GM19324 (cell line): ENCODE results near the gene THSD4.

Experiments
- ATAC-seq: cut with Tn5 transposase; IDR thresholded peaks from one replicate; pipeline ENCODE4 v1.9.1; 2021; ENCODE audit warnings: mild to moderate bottlenecking, moderate library complexity; ENCODE audit not compliant: unreplicated experiment, low FRiP score

The THSD4 gene

GRCh38 chr15:71278989-71279756 is 163.9 kb downstream of the THSD4 start:
- no peak for ATAC-seq

GRCh38 chr15:71279757-71280141 is 164.5 kb downstream of the THSD4 start:
- ATAC-seq: no peak

DNA sequence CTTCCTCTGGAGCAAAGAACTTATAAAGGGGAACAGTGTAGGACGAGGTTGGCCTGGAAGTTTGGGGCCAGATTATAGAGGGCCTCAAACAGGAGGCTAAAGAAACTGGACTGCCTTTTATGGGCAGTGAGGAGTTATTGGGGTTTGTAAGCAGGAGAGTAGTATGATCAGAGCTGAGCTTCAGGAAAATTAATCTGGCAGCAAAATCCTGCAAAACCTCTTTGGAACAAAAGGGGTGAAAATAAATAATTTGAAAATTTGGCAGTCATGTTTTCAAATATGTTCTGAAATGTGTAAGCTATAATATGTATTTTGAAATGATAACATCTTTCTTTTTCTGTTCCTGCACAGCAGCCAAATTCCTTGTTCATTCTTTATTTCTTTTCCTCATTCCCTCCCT is 164.9 kb downstream of the THSD4 start:
- ATAC-seq: no peak

DNA sequence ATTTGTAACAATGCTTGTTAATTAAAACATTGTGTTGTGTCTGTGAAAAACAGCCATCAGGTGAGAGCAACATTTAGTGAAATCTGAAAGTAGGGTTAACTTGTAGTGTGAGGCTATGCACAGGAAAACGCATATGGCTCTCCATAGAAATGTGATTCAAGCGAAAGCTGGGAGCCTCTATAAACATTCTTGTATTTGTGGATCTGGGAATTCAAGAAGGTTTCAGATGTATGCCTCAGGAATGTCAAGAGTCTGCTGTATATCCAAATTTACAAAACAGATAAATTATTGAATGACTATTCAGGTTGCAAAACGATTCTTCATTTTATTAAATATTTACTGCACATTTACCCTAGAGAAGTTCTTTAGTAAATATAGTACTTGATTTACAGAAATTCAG is 166.0 kb downstream of the THSD4 start:
- ATAC-seq: no peak

DNA sequence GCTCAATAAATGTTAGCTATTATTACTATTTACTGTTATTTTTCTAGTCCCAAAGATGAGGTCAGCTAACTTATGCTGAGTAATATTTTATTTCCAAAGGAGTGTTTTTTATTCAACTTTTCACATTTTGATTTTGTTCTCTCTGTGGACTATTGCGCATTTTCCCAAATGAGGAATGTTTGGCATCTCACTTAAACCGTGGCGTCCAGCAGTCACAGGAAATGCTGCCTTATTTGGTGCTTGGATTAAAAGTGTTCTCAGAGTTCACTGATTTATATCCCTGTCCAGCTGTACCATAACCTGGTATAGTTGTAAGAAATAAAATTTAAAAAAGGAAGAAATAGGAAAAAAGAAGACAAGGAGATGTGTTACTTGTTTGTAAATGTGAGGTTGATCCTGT is 166.8 kb downstream of the THSD4 start:
- no peak for ATAC-seq

GRCh38 chr15:71288348-71288955 is 173.2 kb downstream of the THSD4 start:
- ATAC-seq: no peak

DNA sequence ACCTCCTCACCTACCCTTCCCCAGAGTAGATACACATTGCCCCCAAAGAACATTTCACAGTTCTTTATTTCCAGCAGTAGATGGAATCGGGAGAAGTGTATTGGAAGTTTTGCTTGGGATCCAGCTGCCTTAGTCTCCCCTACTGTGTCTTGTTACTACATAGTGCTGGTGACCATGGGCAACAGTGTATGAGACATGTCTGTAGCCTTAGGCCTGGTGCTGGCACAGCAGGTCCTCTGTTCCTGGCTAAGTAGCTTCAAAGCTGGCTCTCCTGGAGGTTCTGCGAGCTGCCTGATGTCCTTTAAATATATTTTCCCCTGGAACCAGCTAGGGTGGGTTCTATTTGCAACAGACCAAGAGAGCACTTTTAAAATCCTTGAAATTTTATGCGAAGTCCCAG is 174.7 kb downstream of the THSD4 start:
- ATAC-seq: no peak

DNA sequence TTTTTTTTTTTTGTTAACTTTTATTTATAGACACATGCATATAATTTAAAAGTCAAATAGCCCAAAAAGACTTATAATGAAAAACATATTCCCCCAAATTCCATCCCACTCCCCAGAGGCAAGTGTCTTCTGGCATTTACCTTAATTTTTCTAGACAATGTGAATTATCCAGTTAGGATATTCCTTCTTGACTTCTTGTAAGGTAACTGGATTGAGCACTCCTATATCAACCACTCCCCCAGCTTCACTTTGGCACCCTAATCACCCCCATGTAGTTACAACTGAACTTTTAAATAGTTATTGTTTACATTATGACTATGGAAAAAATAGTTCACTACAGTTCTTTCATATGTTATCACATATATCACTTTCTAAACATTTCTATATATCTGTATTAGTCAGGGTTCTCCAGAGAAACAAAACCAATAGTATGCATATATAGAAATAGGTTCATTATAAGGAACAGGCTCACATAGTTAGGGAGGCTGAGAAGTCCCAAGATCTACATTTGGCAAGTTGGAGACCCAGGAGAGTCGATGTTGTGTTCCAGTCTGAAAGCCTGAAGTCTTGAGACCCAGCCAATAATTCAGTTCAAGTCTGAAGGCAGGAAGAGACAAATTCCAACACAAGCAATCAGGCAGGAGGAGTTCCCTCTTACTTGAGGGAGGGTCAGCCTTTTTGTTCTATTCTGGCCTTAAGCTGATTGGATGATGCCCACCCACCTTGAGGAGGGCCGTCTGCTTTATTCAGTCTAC is 175.8 kb downstream of the THSD4 start:
- no peak for ATAC-seq

- no peak for ATAC-seq
These were observed 176.5 kb downstream of the THSD4 start for GRCh38 chr15:71291723-71292122.

GRCh38 chr15:71293723-71294122 is 178.5 kb downstream of the THSD4 start:
- ATAC-seq: no peak

GRCh38 chr15:71294251-71294910 is 179.1 kb downstream of the THSD4 start:
- no peak for ATAC-seq

GRCh38 chr15:71294911-71295602 is 179.8 kb downstream of the THSD4 start:
- ATAC-seq: no peak

DNA sequence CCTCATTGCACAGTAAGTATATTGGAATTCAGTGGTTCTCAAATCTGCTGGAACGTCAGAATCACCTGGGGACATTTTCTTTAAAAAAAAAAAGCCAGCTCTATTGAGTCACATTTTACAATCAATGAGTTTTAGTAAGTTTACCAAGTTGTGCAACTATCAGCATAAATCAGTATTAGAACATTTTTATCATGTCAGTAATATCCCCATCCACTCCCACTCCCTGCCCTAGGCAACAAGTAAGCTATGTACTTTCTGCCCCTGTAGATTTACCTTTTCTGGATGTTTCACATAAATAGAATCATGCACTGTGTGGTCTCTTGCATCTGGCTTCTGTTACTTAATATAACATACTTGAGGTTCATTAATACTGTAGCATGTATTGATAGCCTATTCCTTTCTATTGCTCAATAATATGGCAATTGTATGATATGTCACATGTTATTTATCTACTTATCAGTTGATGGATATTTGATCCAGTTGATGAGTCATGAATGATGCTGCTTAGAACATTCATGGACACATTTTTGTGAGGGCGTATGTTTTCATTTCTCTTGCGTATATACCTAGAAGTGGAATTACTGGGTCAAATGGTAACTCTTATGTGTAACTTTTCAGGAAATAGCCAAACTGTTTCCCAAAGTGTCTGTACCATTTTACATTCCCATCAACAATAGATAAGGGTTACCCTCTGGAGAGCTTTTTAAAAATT is 180.5 kb downstream of the THSD4 start:
- no peak for ATAC-seq

DNA sequence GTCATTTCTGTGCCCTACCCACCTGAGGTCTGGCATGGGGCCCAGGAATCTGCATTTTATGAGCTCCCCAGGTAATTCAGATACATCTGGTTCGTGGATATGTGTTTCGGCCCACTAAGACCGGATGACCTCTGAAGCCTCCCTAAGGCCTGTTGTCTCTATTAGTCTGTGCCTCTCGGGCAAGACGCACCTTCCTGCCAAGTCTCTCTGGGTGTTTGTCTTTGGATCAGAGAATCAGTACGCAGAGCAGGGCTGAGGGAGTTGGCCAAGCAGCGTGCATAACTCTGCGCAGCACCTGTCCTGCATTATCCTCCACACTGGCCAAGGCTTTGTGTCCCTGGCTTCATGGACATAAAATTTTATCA is 181.0 kb downstream of the THSD4 start:
- ATAC-seq: no peak

DNA sequence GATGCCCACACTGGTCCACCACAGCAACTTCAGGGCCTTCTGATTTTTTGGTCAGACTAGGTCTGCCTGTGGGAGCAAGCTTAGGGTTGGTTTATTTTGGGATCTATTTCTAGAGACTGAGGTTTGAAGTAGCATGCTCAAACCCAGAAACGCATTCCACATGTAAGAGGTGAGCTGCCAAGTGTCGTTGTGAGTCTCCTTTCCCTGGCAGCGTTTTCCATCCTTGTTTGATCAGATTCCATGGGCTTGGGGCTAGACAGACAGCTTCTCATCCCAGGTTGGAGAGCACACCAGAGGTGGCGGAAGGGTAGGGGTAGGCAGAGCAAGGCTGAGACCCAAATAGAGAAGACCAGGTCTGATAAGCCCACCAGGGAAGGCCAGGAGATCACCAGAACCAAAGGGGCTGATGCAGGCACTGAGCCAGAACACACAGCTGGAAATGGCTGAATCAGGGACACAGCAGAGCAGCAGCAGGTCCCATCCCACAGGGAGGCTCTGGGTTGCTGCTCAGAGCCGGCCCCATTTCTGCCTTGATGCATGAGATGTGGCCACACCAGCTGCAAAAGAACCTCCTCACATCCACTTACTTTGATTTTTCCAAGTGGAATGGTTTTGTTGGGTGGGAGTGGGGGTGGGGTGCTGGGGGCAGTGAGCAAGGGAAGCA is 186.8 kb downstream of the THSD4 start:
- ATAC-seq: no peak

GRCh38 chr15:71302861-71303410 is 187.7 kb downstream of the THSD4 start:
- ATAC-seq: no peak

- ATAC-seq: no peak
These were observed 188.7 kb downstream of the THSD4 start for GRCh38 chr15:71303977-71304376.

DNA sequence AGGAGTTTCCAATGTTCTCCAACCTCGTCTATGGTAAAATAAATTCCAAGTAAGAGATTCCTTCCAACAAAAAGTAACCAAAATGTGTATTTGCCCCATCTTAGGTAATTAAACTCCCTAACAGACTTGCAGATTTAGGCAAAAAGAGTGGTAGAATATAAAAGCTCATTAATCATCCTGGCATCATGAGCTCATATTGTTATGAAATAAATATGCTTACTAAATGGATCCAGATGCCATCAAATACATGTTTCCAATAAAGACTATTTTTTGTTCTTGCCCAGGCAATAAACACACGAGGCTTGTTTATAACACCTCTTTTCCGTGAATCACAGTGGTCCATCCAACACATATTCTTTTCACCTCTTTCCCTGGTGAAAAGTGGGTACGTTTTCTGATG is 189.4 kb downstream of the THSD4 start:
- no peak for ATAC-seq

GRCh38 chr15:71306538-71306937 is 191.3 kb downstream of the THSD4 start:
- ATAC-seq: no peak
